T-helper 1 cell (primary cell): ENCODE measurements around the gene TMEM135.
A peak's percentile ranks its signal among the peaks of the same experiment; 100 is the strongest.
"Not testable (repeated sequence)": the region's sequence is repeated elsewhere in the genome, so short reads cannot be mapped to it uniquely, and the experiment has no call there.

ENCODE experiments used
- DNase-seq, 5 donors: peaks; one replicate each; pipeline ENCODE4 v3.0.0-alpha.2; 2012 to 2020

Gene TMEM135

GRCh38 chr11:87081358-87081757 is 43.6 kb downstream of the TMEM135 start:
- peak in 1 of 5 donors; percentile 40 for DNase-seq

GRCh38 chr11:87082590-87082989 is 44.9 kb downstream of the TMEM135 start:
- no peak for DNase-seq

DNA sequence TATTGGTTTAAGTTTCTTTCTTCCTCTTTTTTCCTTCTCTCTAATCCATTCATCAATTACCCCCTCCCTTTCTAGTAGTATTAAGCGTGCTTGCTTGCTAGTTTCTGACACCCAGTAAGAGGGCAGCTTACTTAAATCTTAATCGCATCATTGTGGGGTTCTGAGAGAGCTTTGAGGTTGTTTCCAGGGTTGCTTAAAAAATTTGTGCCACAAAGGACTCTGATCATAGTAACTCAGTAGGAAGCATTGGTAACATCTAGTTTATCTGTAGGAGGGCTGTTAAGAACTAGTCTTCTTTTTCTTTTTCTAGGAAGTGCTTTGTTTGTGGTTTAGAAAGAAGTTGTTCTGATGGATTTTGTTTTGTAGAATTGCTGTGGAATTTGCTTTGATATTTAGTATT is 45.3 kb downstream of the TMEM135 start:
- DNase-seq, result no peak

- no peak for DNase-seq
Measured at GRCh38 chr11:87092159-87092558, 54.4 kb downstream of the TMEM135 start.

GRCh38 chr11:87092567-87092966 is 54.8 kb downstream of the TMEM135 start:
- no peak for DNase-seq

- peak in 3 of 5 donors; percentile 4 to 35 (median 9) for DNase-seq
Measured at GRCh38 chr11:87097582-87097981, 59.8 kb downstream of the TMEM135 start.

DNA sequence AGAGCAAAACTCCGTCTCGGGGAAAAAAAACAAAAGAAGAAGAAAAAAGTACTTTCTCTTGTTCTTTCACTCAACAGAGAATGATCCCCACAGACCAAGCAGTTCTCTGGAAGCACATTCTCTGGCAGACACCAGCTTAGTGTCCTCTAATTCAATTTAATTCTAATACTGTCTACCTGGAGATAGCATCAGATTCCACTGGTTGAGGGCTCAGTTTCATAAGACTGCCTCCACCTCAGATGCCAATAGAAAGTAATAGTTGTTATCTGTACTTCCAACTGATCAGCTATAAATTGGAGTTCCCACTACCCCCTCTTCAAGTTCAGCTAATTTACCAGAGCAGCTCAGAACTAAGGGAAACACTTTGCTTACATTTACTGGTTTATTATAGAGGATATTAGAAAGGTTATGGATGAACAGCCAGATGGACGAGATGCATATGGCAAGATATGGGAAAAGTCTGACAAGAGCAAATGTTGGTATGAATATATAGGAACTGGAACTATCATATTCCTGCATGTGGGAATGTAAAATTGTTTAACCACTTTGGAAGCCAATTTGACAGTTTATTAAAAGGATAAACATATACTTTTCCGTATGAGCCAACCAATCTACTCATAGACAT is 64.3 kb downstream of the TMEM135 start:
- no peak for DNase-seq

GRCh38 chr11:87105826-87106225 is 68.1 kb downstream of the TMEM135 start:
- not testable (repeated sequence) for DNase-seq

- not testable (repeated sequence) for DNase-seq
Measured at GRCh38 chr11:87107379-87107778, 69.6 kb downstream of the TMEM135 start.

DNA sequence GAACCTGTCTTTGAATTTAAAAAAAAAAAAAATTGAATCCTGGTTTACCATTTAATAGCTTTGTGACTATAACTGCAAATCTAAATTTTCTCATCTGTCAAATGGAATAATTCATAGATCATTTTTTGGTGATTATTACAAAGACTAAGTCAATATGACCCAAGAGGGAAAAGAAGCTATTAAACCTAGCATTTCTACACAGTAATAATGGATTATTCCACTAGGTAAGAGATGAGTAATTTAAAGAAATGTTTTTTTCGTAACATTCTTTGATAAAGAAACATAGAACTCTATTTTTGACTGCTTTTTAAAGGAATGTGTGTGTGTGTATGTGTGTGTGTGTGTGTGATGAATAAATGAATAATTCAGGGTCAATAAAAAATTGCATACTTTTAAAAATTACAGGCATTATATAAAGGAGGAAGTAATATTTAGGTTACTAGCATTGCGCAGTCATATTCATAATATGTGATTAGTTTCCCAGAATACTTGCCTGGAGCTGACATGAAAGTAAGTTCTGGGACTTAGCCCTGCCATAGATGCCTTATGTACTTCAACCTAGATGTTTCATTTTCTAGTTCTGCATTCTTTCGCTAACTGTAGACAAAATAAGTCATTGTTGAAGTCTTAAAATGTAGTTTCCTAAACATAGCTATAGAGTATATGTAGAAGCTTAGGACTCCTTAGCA is 72.9 kb downstream of the TMEM135 start:
- DNase-seq, result no peak

GRCh38 chr11:87114093-87114492 is 76.4 kb downstream of the TMEM135 start:
- no peak for DNase-seq

DNA sequence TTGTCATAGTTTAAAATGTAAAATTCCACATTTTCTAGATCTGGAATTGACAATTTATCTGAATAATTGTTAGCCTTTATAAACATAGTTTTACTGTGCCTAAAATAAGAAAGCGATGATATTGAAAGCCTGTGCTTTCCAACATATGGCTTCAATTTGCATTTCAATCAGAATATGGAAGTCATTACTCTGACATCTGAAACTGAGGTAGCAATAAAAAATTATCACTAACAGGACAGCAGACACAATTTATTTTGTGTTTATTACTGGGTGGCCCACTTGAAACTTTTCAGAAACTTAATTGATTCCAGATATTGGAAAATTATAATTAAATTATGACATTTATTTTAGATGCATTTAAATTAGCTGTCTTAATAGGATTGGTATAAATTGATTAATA is 78.5 kb downstream of the TMEM135 start:
- no peak for DNase-seq

DNA sequence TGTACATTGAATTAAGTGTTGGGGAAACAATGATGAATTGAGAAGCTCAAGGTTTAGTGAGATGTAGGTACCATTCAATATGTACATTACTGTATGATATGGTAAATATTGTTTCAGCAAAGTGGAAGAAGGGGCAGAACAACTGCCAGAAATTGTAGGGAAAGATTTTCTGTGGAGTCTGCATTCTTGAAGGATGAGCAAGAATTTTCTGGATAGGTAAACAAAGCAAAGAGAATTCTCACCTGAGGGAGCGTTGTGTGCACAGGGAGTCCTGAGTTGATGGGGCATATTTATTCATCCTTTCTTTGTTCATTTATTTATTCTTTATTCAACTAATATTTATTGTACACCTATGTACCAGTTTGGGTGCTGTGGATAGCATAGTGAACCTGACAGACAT is 83.2 kb downstream of the TMEM135 start:
- DNase-seq, result no peak

- no peak for DNase-seq
Measured at GRCh38 chr11:87122852-87123251, 85.1 kb downstream of the TMEM135 start.

- no peak for DNase-seq
Measured at GRCh38 chr11:87125257-87125656, 87.5 kb downstream of the TMEM135 start.

- DNase-seq, result no peak
Measured at GRCh38 chr11:87127101-87127500, 89.4 kb downstream of the TMEM135 start.

GRCh38 chr11:87128372-87128771 is 90.6 kb downstream of the TMEM135 start:
- DNase-seq, result no peak

GRCh38 chr11:87134524-87135106 is 96.9 kb downstream of the TMEM135 start:
- DNase-seq, result no peak

GRCh38 chr11:87136236-87136635 is 98.5 kb downstream of the TMEM135 start:
- no peak for DNase-seq

GRCh38 chr11:87137711-87138110 is 100.0 kb downstream of the TMEM135 start:
- no peak for DNase-seq

DNA sequence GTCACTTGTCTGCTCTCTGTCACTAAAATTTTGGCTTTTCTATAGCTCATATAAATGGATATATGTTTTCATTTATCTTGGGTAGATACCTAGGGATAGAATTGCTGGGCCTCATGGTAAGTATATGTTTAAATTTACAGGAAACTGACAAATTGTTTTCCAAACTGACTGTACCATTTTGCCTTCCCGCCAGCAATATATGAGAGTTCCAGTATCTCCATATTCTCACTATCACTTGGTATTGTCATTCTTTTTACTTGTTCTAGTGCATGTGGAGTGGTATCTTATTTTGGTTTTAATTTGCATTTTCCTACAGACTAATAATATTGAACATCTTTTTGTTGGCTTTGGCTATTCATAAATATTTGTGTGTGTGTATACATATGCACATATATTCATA is 101.7 kb downstream of the TMEM135 start:
- no peak for DNase-seq

DNA sequence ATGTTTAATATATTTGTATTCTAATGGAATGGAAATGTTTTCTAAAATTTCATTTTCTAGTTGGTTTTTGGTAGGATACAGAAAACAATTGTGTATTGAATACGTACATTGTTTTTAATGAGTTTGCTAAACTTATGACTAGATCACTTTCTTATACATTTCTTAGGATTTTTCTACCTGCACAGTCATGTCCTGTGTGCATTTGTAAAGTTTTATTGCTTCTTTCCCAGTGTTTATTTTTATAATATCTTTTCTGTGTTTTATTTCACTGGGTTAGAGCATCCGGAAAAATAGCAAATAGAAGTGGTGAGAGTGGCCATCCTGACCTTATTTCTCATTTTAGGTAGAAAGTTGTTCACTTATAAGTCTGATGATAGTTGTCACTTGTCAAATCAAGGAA is 103.6 kb downstream of the TMEM135 start:
- no peak for DNase-seq

DNA sequence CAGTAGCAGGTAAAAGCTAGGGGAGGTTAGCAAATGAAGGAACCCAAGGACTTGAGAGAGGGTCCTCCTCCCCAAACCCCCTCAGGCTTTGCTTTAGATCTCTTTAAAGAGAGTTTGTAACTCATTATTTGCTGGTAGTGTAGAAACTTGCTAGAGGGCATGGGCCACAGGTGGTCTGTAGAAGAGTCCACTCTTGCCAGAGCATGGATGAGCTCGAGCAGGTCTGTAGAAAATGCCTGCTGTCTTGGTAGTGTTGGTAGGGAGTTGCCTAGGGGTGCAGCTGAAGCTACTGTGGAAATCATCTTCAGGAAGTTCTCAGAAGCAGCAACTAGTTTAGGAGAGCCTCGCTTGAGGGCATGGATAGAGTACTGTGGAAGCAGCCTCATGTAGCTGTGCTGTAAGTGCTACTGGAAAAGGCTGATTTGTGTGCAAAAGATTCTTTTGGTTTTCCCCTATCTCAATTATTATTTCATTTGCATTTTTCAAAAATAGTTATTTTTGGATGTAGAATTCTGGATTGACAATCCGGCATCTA is 104.3 kb downstream of the TMEM135 start:
- no peak for DNase-seq

- DNase-seq, result no peak
Measured at GRCh38 chr11:87142594-87142993, 104.9 kb downstream of the TMEM135 start.
